ENCODE data around the gene MT1H. TPM values are rescaled to one million over a fixed set of nuclear protein-coding genes. Genes with fewer than 3 reads are reported as not detected.
A peak's percentile ranks its signal among the peaks of the same experiment; 100 is the strongest.

The MT1H gene
- polyA plus RNA-seq, 1 experiment: not detected

GRCh38 chr16:56689171-56689570 is 19.6 kb downstream of the MT1H start:
- POLR2A ChIA-PET: no interaction called here
- no peaks in the 10 kb centered on the region for H3K36me3 ChIP-seq (ENCODE audit: control insufficient read depth, insufficient read depth, low read length)
- no peak for TF ChIP-seq CTCF (IDR thresholded peaks at IDR 0.05; ENCODE audit: insufficient read depth, low read depth, low read length)
- no peak overlapping the region for H3K4me3 ChIP-seq (ENCODE audit: low read depth, low read length)
- DNase-seq (ENCODE audit: low read depth): no peak
- CTCF ChIA-PET: interaction anchor here (1.2 to 1.3 kb wide), 2 partner anchors 13 to 100 kb away, joined by 4 to 5 read pairs; no protein-coding TSS in a partner anchor
- H3K27me3 ChIP-seq (ENCODE audit: control insufficient read depth, insufficient read depth, low read length): no peaks in the 10 kb centered on the region

DNA sequence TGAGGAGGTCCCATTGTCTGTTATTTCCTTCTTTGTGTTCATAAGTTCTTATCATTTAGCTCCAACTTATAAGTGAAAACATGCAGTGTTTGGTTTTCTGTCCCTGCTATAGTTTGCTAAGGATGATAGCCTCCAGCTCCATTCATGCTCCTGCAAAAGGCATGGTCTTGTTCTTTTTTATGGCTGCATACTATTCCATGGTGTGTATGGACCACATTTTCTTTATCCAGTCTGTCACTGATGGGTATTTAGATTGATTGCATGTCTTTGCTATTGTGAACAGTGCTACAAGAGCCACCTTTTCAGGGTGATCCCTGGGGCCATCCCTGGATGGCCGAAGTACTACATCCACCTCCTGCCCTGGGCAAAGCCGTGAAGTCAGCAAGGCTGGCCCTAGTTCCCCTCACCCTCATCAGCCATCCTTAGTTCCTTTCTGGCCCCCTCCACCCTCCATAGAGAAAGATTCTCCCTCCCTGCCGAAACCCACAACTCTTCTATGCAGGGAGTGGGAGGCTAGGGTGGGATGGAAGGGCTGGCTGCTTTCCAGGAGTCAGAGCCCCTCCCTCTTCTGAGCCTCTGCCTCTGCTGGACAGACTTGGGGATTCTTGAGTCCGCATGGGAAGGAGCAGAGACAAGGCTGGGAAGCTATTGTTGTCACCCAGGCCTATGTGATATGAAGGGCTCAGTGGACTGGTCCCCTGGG is 21.0 kb downstream of the MT1H start:
- H3K36me3 ChIP-seq (ENCODE audit: control insufficient read depth, insufficient read depth, low read length): no peaks in the 10 kb centered on the region
- no peaks in the 10 kb centered on the region for H3K27me3 ChIP-seq (ENCODE audit: control insufficient read depth, insufficient read depth, low read length)
- ChIA-PET CTCF (interaction anchor here (0.7 kb wide), 1 partner anchor 114 kb away, joined by 3 read pairs; no protein-coding TSS in a partner anchor), POLR2A (no interaction called here)
- no peak for DNase-seq (ENCODE audit: low read depth)
- H3K4me3 ChIP-seq (ENCODE audit: low read depth, low read length): no peak overlapping the region
- TF ChIP-seq CTCF (IDR thresholded peaks at IDR 0.05; ENCODE audit: insufficient read depth, low read depth, low read length): no peak

- Histone ChIP-seq H3K27me3 (ENCODE audit: control insufficient read depth, insufficient read depth, low read length) (no peaks in the 10 kb centered on the region), H3K36me3 (ENCODE audit: control insufficient read depth, insufficient read depth, low read length) (no peaks in the 10 kb centered on the region), H3K4me3 (ENCODE audit: low read depth, low read length) (no peak overlapping the region)
- peak; percentile 26 for DNase-seq (ENCODE audit: low read depth)
- ChIA-PET POLR2A (no interaction called here), CTCF (interaction anchor here (1.3 to 1.9 kb wide), 2 partner anchors 10 to 91 kb away, joined by 4 to 7 read pairs; no protein-coding TSS in a partner anchor)
- no peak for TF ChIP-seq CTCF (IDR thresholded peaks at IDR 0.05; ENCODE audit: insufficient read depth, low read depth, low read length)
Observed at GRCh38 chr16:56691885-56692284, 22.3 kb downstream of the MT1H start.

- Histone ChIP-seq H3K36me3 (ENCODE audit: control insufficient read depth, insufficient read depth, low read length) (no peaks in the 10 kb centered on the region), H3K4me3 (ENCODE audit: low read depth, low read length) (no peak overlapping the region), H3K27me3 (ENCODE audit: control insufficient read depth, insufficient read depth, low read length) (no peaks in the 10 kb centered on the region)
- ChIA-PET CTCF (no interaction called here), POLR2A (no interaction called here)
- no peak for DNase-seq (ENCODE audit: low read depth)
- TF ChIP-seq CTCF (IDR thresholded peaks at IDR 0.05; ENCODE audit: insufficient read depth, low read depth, low read length): no peak
Observed at GRCh38 chr16:56695246-56695645, 25.6 kb downstream of the MT1H start.

GRCh38 chr16:56697456-56698155 is 28.0 kb downstream of the MT1H start:
- DNase-seq (ENCODE audit: low read depth): no peak
- no peaks in the 10 kb centered on the region for H3K27me3 ChIP-seq (ENCODE audit: control insufficient read depth, insufficient read depth, low read length)
- H3K36me3 ChIP-seq (ENCODE audit: control insufficient read depth, insufficient read depth, low read length): no peaks in the 10 kb centered on the region
- no peak for TF ChIP-seq CTCF (IDR thresholded peaks at IDR 0.05; ENCODE audit: insufficient read depth, low read depth, low read length)
- CTCF ChIA-PET: interaction anchor here (0.9 to 1.3 kb wide), 4 partner anchors 97 to 184 kb away, joined by 3 to 5 read pairs (median 3); no protein-coding TSS in a partner anchor
- H3K4me3 ChIP-seq (ENCODE audit: low read depth, low read length): no peak overlapping the region
- POLR2A ChIA-PET: no interaction called here
